ENCODE data around the gene MUC22. TPM values are rescaled to one million over a fixed set of nuclear protein-coding genes. Genes with fewer than 3 reads are reported as not detected.

The MUC22 gene
- total and polyA plus RNA-seq, 2 of the 4 experiments (the other 2 are of a cell fraction), result 0.02 TPM; not detected in 1

DNA sequence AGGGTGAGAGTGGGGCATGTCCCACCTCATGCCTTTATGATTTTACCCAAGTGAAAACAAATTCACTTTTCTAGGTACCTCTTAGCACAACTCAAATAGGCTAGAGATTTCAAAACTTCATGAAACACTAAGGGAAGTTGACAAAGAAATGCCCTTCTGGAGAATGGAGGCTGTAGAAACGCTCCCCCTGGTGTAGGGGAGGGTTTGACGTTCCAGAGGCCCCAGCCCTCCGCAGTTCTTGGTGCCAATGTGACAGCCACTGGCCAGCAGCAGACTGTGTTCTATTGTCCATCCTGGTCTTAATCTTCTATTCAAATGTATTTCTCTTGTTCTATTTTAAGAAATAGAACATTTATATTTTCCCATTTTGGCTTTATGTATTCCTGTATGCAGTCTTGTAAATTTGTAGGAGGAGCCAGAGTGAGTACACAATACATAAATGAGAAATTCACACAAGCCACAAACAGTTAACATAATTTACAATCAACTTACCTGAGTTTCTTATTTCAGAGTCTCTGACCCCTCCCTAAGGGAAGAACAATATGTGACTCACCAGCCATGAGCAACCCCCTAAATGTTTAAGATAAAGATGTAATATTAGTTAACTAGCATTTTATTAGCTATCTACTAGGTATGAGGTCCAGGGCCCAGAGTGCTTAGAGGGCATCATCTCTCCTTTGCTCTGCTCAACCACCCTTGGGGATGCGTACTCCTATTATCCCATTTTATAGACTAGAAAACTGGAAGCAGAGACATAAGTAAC, 35.6 kb upstream of the MUC22 start:
- DNase-seq, result no peak
- Histone ChIP-seq H3K36me3 (ENCODE audit: control insufficient read depth, insufficient read depth, low read length) (no peaks in the 10 kb centered on the region), H3K4me3 (ENCODE audit: insufficient read depth, low read depth, low read length) (no peak overlapping the region), H3K27me3 (ENCODE audit: control insufficient read depth, insufficient read depth, low read length) (peaks cover 26% of the 10 kb centered on the region), H3K56ac (ENCODE audit: extremely low read depth, insufficient read depth, low read length) (no peak overlapping the region), H4K91ac (ENCODE audit: insufficient read depth, low read depth, low read length) (no peak overlapping the region), H2BK120ac (ENCODE audit: low read depth, low read length) (no peak overlapping the region), H3K18ac (ENCODE audit: low read depth, low read length) (no peak overlapping the region), H3K27ac (ENCODE audit: insufficient read depth, low read length) (no peak overlapping the region), H3K4me1 (ENCODE audit: control insufficient read depth, insufficient read depth, low read length) (no peaks in the 10 kb centered on the region), H2BK20ac (ENCODE audit: low read depth, low read length) (no peak overlapping the region), H3K14ac (replicated peaks; ENCODE audit: low read depth, low read length) (no peak overlapping the region), H3K9me1 (ENCODE audit: insufficient read depth, low read length) (no peaks in the 10 kb centered on the region), H3K23ac (ENCODE audit: low read depth, low read length) (no peak overlapping the region), H2AK9ac (replicated peaks; ENCODE audit: low read depth, low read length, poor library complexity) (no peak overlapping the region), H4K20me1 (ENCODE audit: insufficient read depth, low read length) (no peaks in the 10 kb centered on the region), H2BK15ac (ENCODE audit: low read depth, low read length) (no peak overlapping the region), H3K9me3 (ENCODE audit: control insufficient read depth, insufficient read depth, low read length) (no peaks in the 10 kb centered on the region), H2AFZ (replicated peaks; ENCODE audit: low read length, poor library complexity) (no peak overlapping the region), H4K8ac (ENCODE audit: low read depth in 2 of 2, low read length in 2 of 2) (no peak overlapping the region), H2BK5ac (ENCODE audit: low read depth, low read length, poor library complexity, severe bottlenecking) (no peak overlapping the region), H3K4ac (ENCODE audit: low read depth, low read length) (no peak overlapping the region), H3K9ac (ENCODE audit: low read depth, low read length) (no peak overlapping the region), H3K79me1 (ENCODE audit: low read depth in 1 of 2, low read length in 2 of 2) (no peaks in the 10 kb centered on the region), H2AK5ac (ENCODE audit: low read depth, low read length) (no peak overlapping the region), H3K4me2 (ENCODE audit: low read depth, low read length) (no peak overlapping the region), H4K5ac (ENCODE audit: low read depth, low read length) (no peak overlapping the region)
- dilution Hi-C loops (cut with HindIII; ENCODE audit: low sequenced_read_pairs, unreplicated experiment) (no loop called here), in situ Hi-C loops (cut with MboI; ENCODE audit: low sequenced_read_pairs) (no loop called here), intact Hi-C loops (cut with micrococcal nuclease) (no loop called here)
- no TSS peak for BruUV-seq (replicated peaks)
- ATAC-seq (ENCODE audit: low read depth), result no peak
- no peak for TF ChIP-seq SMC3 (IDR thresholded peaks at IDR 0.05; ENCODE audit: low read depth, low read length)
- no peak for TF ChIP-seq NFE2L2 (IDR thresholded peaks at IDR 0.05; ENCODE audit: low read depth, low read length)
- TF ChIP-seq, protein P1, sequence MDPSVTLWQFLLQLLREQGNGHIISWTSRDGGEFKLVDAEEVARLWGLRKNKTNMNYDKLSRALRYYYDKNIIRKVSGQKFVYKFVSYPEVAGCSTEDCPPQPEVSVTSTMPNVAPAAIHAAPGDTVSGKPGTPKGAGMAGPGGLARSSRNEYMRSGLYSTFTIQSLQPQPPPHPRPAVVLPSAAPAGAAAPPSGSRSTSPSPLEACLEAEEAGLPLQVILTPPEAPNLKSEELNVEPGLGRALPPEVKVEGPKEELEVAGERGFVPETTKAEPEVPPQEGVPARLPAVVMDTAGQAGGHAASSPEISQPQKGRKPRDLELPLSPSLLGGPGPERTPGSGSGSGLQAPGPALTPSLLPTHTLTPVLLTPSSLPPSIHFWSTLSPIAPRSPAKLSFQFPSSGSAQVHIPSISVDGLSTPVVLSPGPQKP (IDR thresholded peaks at IDR 0.05; ENCODE audit: borderline replicate concordance, low read depth, low read length), result no peak
- no peak for TF ChIP-seq RCOR1 (IDR thresholded peaks at IDR 0.05; ENCODE audit: insufficient replicate concordance, low read length)
- no peak for TF ChIP-seq MXI1 (IDR thresholded peaks at IDR 0.05; ENCODE audit: borderline replicate concordance, low read depth, low read length)
- no peak for TF ChIP-seq MAZ (IDR thresholded peaks at IDR 0.05; ENCODE audit: borderline replicate concordance, low read depth, low read length)
- no peak for TF ChIP-seq FOS (IDR thresholded peaks at IDR 0.05; ENCODE audit: low read depth, low read length)
- no peak for TF ChIP-seq CHD1 (IDR thresholded peaks at IDR 0.05; ENCODE audit: low read depth, low read length)
- ChIA-PET CTCF (no interaction called here), POLR2A (ENCODE audit: unreplicated experiment) (no interaction called here)
- WGBS, 2 experiments (ENCODE audit: extremely low coverage in 2 of 2, insufficient read length in 1 of 2), result no CpG with 5 or more reads among the region's 4 CpGs

All from IMR-90 (cell line).